ENCODE data around the gene TMEM218.

GRCh38 chr11:125153837-125154236, 42.4 kb upstream of the TMEM218 start:
- TF ChIP-seq CTCF (conservative IDR thresholded peaks at IDR 0.05; ENCODE audit: low read length) (no peak), EZH2phosphoT487 (IDR thresholded peaks at IDR 0.05; ENCODE audit: borderline replicate concordance) (no peak)

All from Loucy (cell line).